GM23338 (cell line): Measurements from ENCODE around the gene ZNF536. TPM values are rescaled to one million over a fixed set of nuclear protein-coding genes. Genes with fewer than 3 reads are reported as not detected.

Experiments used
- ATAC-seq: fragments of 200-7000 bp; cut with Tn5 transposase; 3 replicates; pipeline ENCODE4 v1.9.1; 2020
- DNase-seq: peaks from one replicate; pipeline ENCODE4 v3.0.0-alpha.2; 2015; ENCODE audit warnings: low spot score
- H2AFZ ChIP-seq: fragments of 200-600 bp; sonication (generic); 2 replicates; pipeline ENCODE4 v1.8.0; 2016; ENCODE audit warnings: antibody characterized with exemption, mild to moderate bottlenecking, moderate library complexity
- H3F3A ChIP-seq: fragments of 200-600 bp; sonication (generic); replicated peaks from 2 replicates; pipeline ENCODE4 v1.8.0; 2017; ENCODE audit warnings: antibody characterized with exemption, mixed run types, low read depth
- H3K27ac ChIP-seq: fragments of 200-600 bp; sonication (generic); 2 replicates; pipeline ENCODE4 v1.6.1; 2016; ENCODE audit warnings: low read depth
- H3K27me3 ChIP-seq: fragments of 200-600 bp; sonication (generic); 2 replicates; pipeline ENCODE4 v1.8.0; 2016; ENCODE audit warnings: mild to moderate bottlenecking, mixed run types, moderate library complexity; ENCODE audit not compliant: insufficient read depth
- H3K36me3 ChIP-seq: fragments of 200-600 bp; sonication (generic); 2 replicates; pipeline ENCODE4 v1.8.0; 2016; ENCODE audit warnings: mild to moderate bottlenecking; ENCODE audit not compliant: insufficient read depth
- H3K4me1 ChIP-seq: fragments of 200-600 bp; sonication (generic); 2 replicates; pipeline ENCODE4 v1.8.0; 2016; ENCODE audit warnings: mild to moderate bottlenecking, moderate library complexity; ENCODE audit not compliant: insufficient read depth
- H3K4me2 ChIP-seq: fragments of 200-600 bp; sonication (generic); 2 replicates; pipeline ENCODE4 v1.7.1; 2017; ENCODE audit warnings: mixed run types
- H3K4me3 ChIP-seq: fragments of 200-600 bp; sonication (generic); 2 replicates; pipeline ENCODE4 v1.6.1; 2016; ENCODE audit warnings: mixed run types
- H3K79me2 ChIP-seq: fragments of 200-600 bp; sonication (generic); replicated peaks from 2 replicates; pipeline ENCODE4 v1.8.0; 2017; ENCODE audit warnings: mild to moderate bottlenecking; ENCODE audit not compliant: insufficient read depth
- H3K9me2 ChIP-seq: fragments of 200-600 bp; sonication (generic); 2 replicates; pipeline ENCODE4 v1.8.0; 2017; ENCODE audit not compliant: insufficient read depth
- H4K20me1 ChIP-seq: fragments of 200-600 bp; sonication (generic); replicated peaks from 2 replicates; pipeline ENCODE4 v1.8.0; 2017; ENCODE audit warnings: mild to moderate bottlenecking; ENCODE audit not compliant: insufficient read depth
- H3K27ac Mint-ChIP-seq: 2 replicates; pipeline ENCODE4 v1.8.0; 2020; ENCODE audit warnings: inconsistent platforms, mild to moderate bottlenecking, moderate library complexity, mixed read lengths
- H3K27me3 Mint-ChIP-seq: 3 replicates; pipeline ENCODE4 v1.8.0; 2022; ENCODE audit warnings: low read depth, mild to moderate bottlenecking, moderate library complexity, mixed read lengths, inconsistent platforms; ENCODE audit not compliant: insufficient read depth, poor library complexity
- H3K36me3 Mint-ChIP-seq: 3 replicates; pipeline ENCODE4 v1.8.0; 2021; ENCODE audit warnings: low read depth, mild to moderate bottlenecking, inconsistent platforms, moderate library complexity, mixed read lengths
- H3K4me1 Mint-ChIP-seq: 3 replicates; pipeline ENCODE4 v1.8.0; 2020; ENCODE audit warnings: mild to moderate bottlenecking, inconsistent platforms, mixed read lengths
- H3K4me3 Mint-ChIP-seq: 3 replicates; pipeline ENCODE4 v1.8.0; 2021; ENCODE audit warnings: moderate library complexity, mild to moderate bottlenecking, inconsistent platforms, mixed read lengths
- H3K9me3 Mint-ChIP-seq: 3 replicates; pipeline ENCODE4 v1.8.0; 2020; ENCODE audit warnings: moderate library complexity, mild to moderate bottlenecking, inconsistent platforms, mixed read lengths
- CREB1 ChIP-seq: fragments of 250-450 bp; sonication (Bioruptor Pico); IDR thresholded peaks from 2 replicates; pipeline ENCODE4 v1.5.0; 2020; ENCODE audit warnings: low read depth, mild to moderate bottlenecking, moderate library complexity
- CTCF ChIP-seq, 2 experiments: fragments of 200-600 bp in 1 of 2; sonication (generic) in 1 of 2; conservative IDR thresholded peaks; 2 replicates each; pipeline versions ENCODE4 v1.5.1 to v1.6.1; 2016 to 2017; ENCODE audit warnings: antibody characterized with exemption in 2 of 2, low read depth in 2 of 2, mild to moderate bottlenecking in 2 of 2, moderate library complexity in 1 of 2
- EZH2 ChIP-seq: fragments of 200-600 bp; sonication (generic); IDR thresholded peaks from one replicate; pipeline ENCODE4 v1.8.0; 2017; ENCODE audit warnings: antibody characterized with exemption, mild to moderate bottlenecking, low read depth; ENCODE audit not compliant: unreplicated experiment
- EZH2phosphoT487 ChIP-seq: fragments of 200-600 bp; sonication (generic); IDR thresholded peaks from one replicate; pipeline ENCODE4 v1.8.1; 2018; ENCODE audit warnings: antibody characterized with exemption; ENCODE audit not compliant: unreplicated experiment
- NANOG ChIP-seq: IDR thresholded peaks from 2 replicates; pipeline ENCODE4 v1.6.1; 2016; ENCODE audit warnings: antibody characterized with exemption, borderline replicate concordance
- REST ChIP-seq: IDR thresholded peaks from one replicate; pipeline ENCODE4 v1.6.1; 2018; ENCODE audit warnings: antibody characterized with exemption; ENCODE audit not compliant: unreplicated experiment
- ZNF114 ChIP-seq: fragments of 250-450 bp; sonication (Bioruptor Pico); IDR thresholded peaks from 2 replicates; pipeline ENCODE4 v1.5.0; 2020; ENCODE audit warnings: mild to moderate bottlenecking, moderate library complexity
- ZNF331 ChIP-seq: fragments of 250-450 bp; sonication (Bioruptor Pico); IDR thresholded peaks from 2 replicates; pipeline ENCODE4 v1.5.0; 2020; ENCODE audit warnings: low read depth, mild to moderate bottlenecking, moderate library complexity
- ZNF462 ChIP-seq: fragments of 250-450 bp; sonication (Bioruptor Pico); IDR thresholded peaks from 2 replicates; pipeline ENCODE4 v1.5.0; 2020; ENCODE audit warnings: mild to moderate bottlenecking, moderate library complexity
- polyA plus RNA-seq: library from polyadenylated mRNA; unstranded; fragments of >200 nt; fragmentation: Nextera tagmentation; extraction: Ambion mirVana; gene quantifications from 2 replicates; pipeline ENCODE4 v1.2.1, GENCODE V29; 2016
- total RNA-seq: library from RNA; depleted of rRNA; stranded (reverse); fragments of >200 nt; shearing (Covaris generic); gene quantifications from 2 replicates; pipeline ENCODE4 v1.2.3, GENCODE V29; 2014

Gene ZNF536
- total and polyA plus RNA-seq, 2 experiments from 2014 or later: 0.07 TPM; not detected in 1

- no peaks in the 10 kb centered on the region for H3F3A ChIP-seq
- no peak for TF ChIP-seq EZH2
- no peak for TF ChIP-seq NANOG
- no peak for TF ChIP-seq ZNF462 (CRISPR knock-in tag)
- no peak for TF ChIP-seq ZNF114 (CRISPR knock-in tag)
- no peak for TF ChIP-seq CREB1 (CRISPR knock-in tag)
- no peak for TF ChIP-seq EZH2phosphoT487
- TF ChIP-seq ZNF331 (CRISPR knock-in tag): no peak
- no peak for TF ChIP-seq CTCF (conservative IDR thresholded peaks at IDR 0.05; ENCODE audit: low read depth in 2 of 2)
- no peak for TF ChIP-seq REST
- H3K36me3 Mint-ChIP-seq: no peaks in the 10 kb centered on the region
- H3K4me3 Mint-ChIP-seq: no peak overlapping the region
- no peak overlapping the region for H3K4me2 ChIP-seq
- no peak overlapping the region for H3K27ac ChIP-seq
- no peaks in the 10 kb centered on the region for H3K9me3 Mint-ChIP-seq
- no peaks in the 10 kb centered on the region for H4K20me1 ChIP-seq
- H3K4me3 ChIP-seq: no peak overlapping the region
- no peak for DNase-seq
- no peaks in the 10 kb centered on the region for H3K27me3 ChIP-seq
- no peaks in the 10 kb centered on the region for H3K36me3 ChIP-seq
- no peaks in the 10 kb centered on the region for H3K4me1 ChIP-seq
- no peaks in the 10 kb centered on the region; the same call in 1 of the 2 replicates for H3K9me2 ChIP-seq
- H3K27me3 Mint-ChIP-seq: peaks cover 4% of the 10 kb centered on the region
- H3K4me1 Mint-ChIP-seq: peaks cover 8% of the 10 kb centered on the region; the same call in 1 of the 3 replicates
- no peaks in the 10 kb centered on the region for H3K79me2 ChIP-seq
- ATAC-seq: no peak
- H2AFZ ChIP-seq: no peak overlapping the region
- no peak overlapping the region for H3K27ac Mint-ChIP-seq
These were observed 13.0 kb downstream of the ZNF536 start for GRCh38 chr19:30385174-30385573.
